Trophoblast cell (in vitro differentiated cells and primary cell): ENCODE results near the gene KCNJ1.

Source experiments
- DNase-seq, 2 donors: peaks; one replicate each; pipeline ENCODE4 v3.0.0-alpha.2; 2016
- H2AFZ ChIP-seq: 2 replicates; pipeline ENCODE4 v1.6.1; 2013; ENCODE audit warnings: low read length, moderate library complexity, mild to moderate bottlenecking; ENCODE audit not compliant: insufficient read depth, poor library complexity
- H2AK5ac ChIP-seq: 2 replicates; pipeline ENCODE4 v1.6.1; 2013; ENCODE audit warnings: mild to moderate bottlenecking, low read length
- H2BK120ac ChIP-seq: 2 replicates; pipeline ENCODE4 v1.6.1; 2013; ENCODE audit warnings: low read length, mild to moderate bottlenecking, moderate library complexity; ENCODE audit not compliant: insufficient read depth, poor library complexity
- H2BK12ac ChIP-seq: 2 replicates; pipeline ENCODE4 v1.6.1; 2013; ENCODE audit warnings: mild to moderate bottlenecking, low read length, moderate library complexity
- H2BK5ac ChIP-seq: 2 replicates; pipeline ENCODE4 v1.6.1; 2013; ENCODE audit warnings: low read length, low read depth, moderate library complexity, mild to moderate bottlenecking; ENCODE audit not compliant: poor library complexity
- H3K14ac ChIP-seq: 2 replicates; pipeline ENCODE4 v1.6.1; 2013; ENCODE audit warnings: mild to moderate bottlenecking, low read length
- H3K18ac ChIP-seq: 2 replicates; pipeline ENCODE4 v1.6.1; 2013; ENCODE audit warnings: mild to moderate bottlenecking, low read length
- H3K23ac ChIP-seq: 2 replicates; pipeline ENCODE4 v1.6.1; 2013; ENCODE audit warnings: low read length
- H3K27ac ChIP-seq: 2 replicates; pipeline ENCODE4 v1.5.1; 2013; ENCODE audit warnings: low read depth, mild to moderate bottlenecking, inconsistent platforms, low read length, moderate library complexity
- H3K27me3 ChIP-seq: 2 replicates; pipeline ENCODE4 v1.6.1; 2013; ENCODE audit warnings: inconsistent platforms, mild to moderate bottlenecking, low read length, moderate library complexity; ENCODE audit not compliant: insufficient read depth
- H3K36me3 ChIP-seq, 2 experiments: 1 replicate in 1 of 2; 2 replicates in 1 of 2; pipeline ENCODE4 v1.6.1; 2013; ENCODE audit warnings: low read length in 2 of 2, mild to moderate bottlenecking in 2 of 2, moderate library complexity in 1 of 2; ENCODE audit not compliant: insufficient read depth in 2 of 2, control insufficient read depth in 1 of 2
- H3K4ac ChIP-seq: 2 replicates; pipeline ENCODE4 v1.6.1; 2013; ENCODE audit warnings: low read depth, mild to moderate bottlenecking, low read length, moderate library complexity
- H3K4me1 ChIP-seq, 2 experiments: 1 replicate in 1 of 2; 2 replicates in 1 of 2; pipeline ENCODE4 v1.6.1; 2013; ENCODE audit warnings: low read length in 2 of 2, mild to moderate bottlenecking in 2 of 2, moderate library complexity in 1 of 2; ENCODE audit not compliant: insufficient read depth in 2 of 2, control insufficient read depth in 1 of 2
- H3K4me2 ChIP-seq: 2 replicates; pipeline ENCODE4 v1.6.1; 2013; ENCODE audit warnings: inconsistent platforms, mild to moderate bottlenecking, low read length, moderate library complexity
- H3K4me3 ChIP-seq: 2 replicates; pipeline ENCODE4 v1.5.1; 2013; ENCODE audit warnings: mild to moderate bottlenecking, low read depth, low read length, inconsistent platforms
- H3K79me1 ChIP-seq: one replicate; pipeline ENCODE4 v1.6.1; 2013; ENCODE audit warnings: low read length
- H3K79me2 ChIP-seq: 2 replicates; pipeline ENCODE4 v1.6.1; 2013; ENCODE audit warnings: low read length, mild to moderate bottlenecking; ENCODE audit not compliant: control insufficient read depth, insufficient read depth, poor library complexity
- H3K9ac ChIP-seq: 2 replicates; pipeline ENCODE4 v1.6.1; 2013; ENCODE audit warnings: mild to moderate bottlenecking, low read length
- H3K9me3 ChIP-seq: 2 replicates; pipeline ENCODE4 v1.6.1; 2013; ENCODE audit warnings: low read depth, mild to moderate bottlenecking, control low read depth, inconsistent platforms, low read length; ENCODE audit not compliant: insufficient read depth
- H4K12ac ChIP-seq: 2 replicates; pipeline ENCODE4 v1.6.1; 2013; ENCODE audit warnings: low read depth, mild to moderate bottlenecking, low read length, moderate library complexity
- H4K8ac ChIP-seq: 2 replicates; pipeline ENCODE4 v1.6.1; 2013; ENCODE audit warnings: low read depth, mild to moderate bottlenecking, low read length, moderate library complexity
- H4K91ac ChIP-seq: one replicate; pipeline ENCODE4 v1.6.1; 2013; ENCODE audit warnings: low read depth, mild to moderate bottlenecking, low read length, moderate library complexity
- WGBS: extraction: QIAGEN DNeasy Blood & Tissue Kit; methylation state at CpG from one replicate; pipeline ENCODE4 v1.1.7; 2013; ENCODE audit warnings: missing lambda C conversion rate; ENCODE audit not compliant: insufficient read length, insufficient coverage; ENCODE audit errors: extremely low coverage; 5-methylcytosine and 5-hydroxymethylcytosine counted together

KCNJ1 gene

DNA sequence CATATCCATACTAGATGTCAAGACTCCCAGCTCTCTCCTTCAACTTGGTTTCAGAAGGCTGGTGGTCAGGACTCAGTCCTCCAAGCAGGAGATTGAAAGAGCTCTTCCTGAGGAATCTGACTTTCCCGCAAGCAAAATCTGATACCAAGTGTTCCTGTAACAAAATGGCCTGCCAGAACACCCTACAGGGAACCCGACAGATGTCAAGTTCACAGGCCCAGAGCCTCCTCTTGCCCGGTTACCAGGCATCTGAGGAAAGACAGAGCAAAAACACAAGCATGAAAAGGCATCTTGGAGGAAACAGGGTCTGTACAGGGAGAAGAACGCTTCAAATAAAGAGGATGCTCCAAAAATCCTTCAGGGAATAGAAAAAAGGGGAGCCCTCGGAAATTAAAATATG lies 15.4 kb upstream of the KCNJ1 start:
- Histone ChIP-seq H3K14ac (no peak overlapping the region), H3K18ac (no peak overlapping the region), H3K79me2 (no peaks in the 10 kb centered on the region), H3K4me3 (no peak overlapping the region), H2BK120ac (no peak overlapping the region), H3K27me3 (no peaks in the 10 kb centered on the region), H3K4me1 (no peaks in the 10 kb centered on the region), H3K9ac (no peak overlapping the region), H3K79me1 (no peaks in the 10 kb centered on the region), H2AK5ac (no peak overlapping the region), H3K4me2 (no peak overlapping the region), H3K23ac (no peak overlapping the region), H3K27ac (no peak overlapping the region), H4K12ac (no peak overlapping the region), H3K9me3 (no peaks in the 10 kb centered on the region), H3K4ac (no peak overlapping the region), H3K36me3 (no peaks in the 10 kb centered on the region), H2AFZ (no peak overlapping the region), H2BK12ac (no peak overlapping the region), H4K91ac (no peak overlapping the region), H2BK5ac (no peak overlapping the region), H4K8ac (no peak overlapping the region)
- WGBS = no CpG with 5 or more reads among the region's 5 CpGs
- no peak for DNase-seq

GRCh38 chr11:128881221-128881620 lies 14.1 kb upstream of the KCNJ1 start:
- no peak for DNase-seq
- H2AK5ac ChIP-seq = no peak overlapping the region
- no peaks in the 10 kb centered on the region for H3K79me1 ChIP-seq

DNA sequence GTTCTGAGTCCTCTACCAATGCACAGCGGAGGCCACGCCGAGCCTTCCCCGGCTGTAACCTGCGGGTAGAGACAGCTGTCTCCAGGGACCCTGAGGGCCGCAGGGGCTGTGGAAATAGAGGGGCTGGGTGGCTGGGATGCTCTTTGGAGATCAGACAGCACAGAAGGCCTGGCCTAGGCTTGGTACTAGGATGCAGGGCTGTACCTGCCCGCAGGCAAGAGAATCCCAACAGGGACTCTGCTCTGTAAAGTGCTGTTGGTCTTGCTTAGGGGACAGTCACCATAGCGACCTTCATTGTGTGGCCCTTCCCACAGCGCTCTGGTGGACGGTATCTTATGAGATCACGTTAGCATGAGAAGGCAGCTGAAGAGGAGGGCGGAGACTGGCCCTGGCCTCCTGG lies 12.7 kb upstream of the KCNJ1 start:
- H3K79me1 ChIP-seq = no peaks in the 10 kb centered on the region
- H3K4me3 ChIP-seq = no peak overlapping the region
- H2BK12ac ChIP-seq = no peak overlapping the region
- H2BK120ac ChIP-seq = no peak overlapping the region
- no peak overlapping the region for H4K8ac ChIP-seq
- no peak overlapping the region for H4K91ac ChIP-seq
- H3K23ac ChIP-seq = no peak overlapping the region
- H3K9me3 ChIP-seq = no peaks in the 10 kb centered on the region
- no peak overlapping the region for H2AK5ac ChIP-seq
- H4K12ac ChIP-seq = no peak overlapping the region
- no peaks in the 10 kb centered on the region for H3K27me3 ChIP-seq
- H3K4ac ChIP-seq = no peak overlapping the region
- H3K27ac ChIP-seq = no peak overlapping the region
- DNase-seq = no peak
- no peak overlapping the region for H3K14ac ChIP-seq
- H3K79me2 ChIP-seq = no peaks in the 10 kb centered on the region
- H3K9ac ChIP-seq = no peak overlapping the region
- no peak overlapping the region for H2AFZ ChIP-seq
- no peak overlapping the region for H3K18ac ChIP-seq
- H3K36me3 ChIP-seq = no peaks in the 10 kb centered on the region
- no peak overlapping the region for H3K4me2 ChIP-seq
- no CpG with 5 or more reads among the region's 12 CpGs for WGBS
- H2BK5ac ChIP-seq = no peak overlapping the region
- H3K4me1 ChIP-seq = no peaks in the 10 kb centered on the region

More at GRCh38 chr11:128881221-128881620, 14.1 kb upstream of the KCNJ1 start:
- Histone ChIP-seq H3K27me3 (no peaks in the 10 kb centered on the region), H3K18ac (no peak overlapping the region), H3K79me2 (no peaks in the 10 kb centered on the region), H4K12ac (no peak overlapping the region), H3K4me3 (no peak overlapping the region), H3K14ac (no peak overlapping the region), H3K4me2 (no peak overlapping the region), H4K91ac (no peak overlapping the region), H3K9ac (no peak overlapping the region), H2BK12ac (no peak overlapping the region), H3K23ac (no peak overlapping the region), H3K4ac (no peak overlapping the region), H2BK5ac (no peak overlapping the region), H3K27ac (no peak overlapping the region), H3K36me3 (no peaks in the 10 kb centered on the region), H3K4me1 (no peaks in the 10 kb centered on the region), H4K8ac (no peak overlapping the region), H2AFZ (no peak overlapping the region), H3K9me3 (no peaks in the 10 kb centered on the region), H2BK120ac (no peak overlapping the region)
- no CpG with 5 or more reads among the region's 8 CpGs for WGBS

- Histone ChIP-seq H2BK120ac (no peak overlapping the region), H3K4me2 (no peak overlapping the region), H3K14ac (peak overlapping the region; percentile 37), H3K9ac (no peak overlapping the region), H3K79me1 (no peaks in the 10 kb centered on the region), H3K27ac (no peak overlapping the region), H3K9me3 (no peaks in the 10 kb centered on the region), H3K18ac (no peak overlapping the region), H3K4me3 (no peak overlapping the region), H3K27me3 (no peaks in the 10 kb centered on the region), H2BK12ac (peak overlapping the region; percentile 32), H3K4me1 (no peaks in the 10 kb centered on the region), H4K12ac (no peak overlapping the region), H2AFZ (no peak overlapping the region), H4K8ac (no peak overlapping the region), H2AK5ac (no peak overlapping the region), H2BK5ac (no peak overlapping the region), H3K79me2 (no peaks in the 10 kb centered on the region), H3K36me3 (no peaks in the 10 kb centered on the region), H3K4ac (no peak overlapping the region), H4K91ac (no peak overlapping the region), H3K23ac (no peak overlapping the region)
- WGBS = no CpG with 5 or more reads among the region's 2 CpGs
- DNase-seq = no peak
Measured at GRCh38 chr11:128878455-128878854, 11.4 kb upstream of the KCNJ1 start.
